ENCODE measurements around the gene GIPR.

GIPR gene

GRCh38 chr19:45641274-45642105 lies 26.5 kb upstream of the GIPR start:
- H3K4me3 ChIP-seq (ENCODE audit: low read depth, low read length), result peak overlapping the region; percentile 50
- no peak for TF ChIP-seq CTCF (IDR thresholded peaks at IDR 0.05; ENCODE audit: low read depth, low read length)

GRCh38 chr19:45643024-45643926 lies 24.7 kb upstream of the GIPR start:
- H3K4me3 ChIP-seq (ENCODE audit: low read depth, low read length), result no peak overlapping the region

DNA sequence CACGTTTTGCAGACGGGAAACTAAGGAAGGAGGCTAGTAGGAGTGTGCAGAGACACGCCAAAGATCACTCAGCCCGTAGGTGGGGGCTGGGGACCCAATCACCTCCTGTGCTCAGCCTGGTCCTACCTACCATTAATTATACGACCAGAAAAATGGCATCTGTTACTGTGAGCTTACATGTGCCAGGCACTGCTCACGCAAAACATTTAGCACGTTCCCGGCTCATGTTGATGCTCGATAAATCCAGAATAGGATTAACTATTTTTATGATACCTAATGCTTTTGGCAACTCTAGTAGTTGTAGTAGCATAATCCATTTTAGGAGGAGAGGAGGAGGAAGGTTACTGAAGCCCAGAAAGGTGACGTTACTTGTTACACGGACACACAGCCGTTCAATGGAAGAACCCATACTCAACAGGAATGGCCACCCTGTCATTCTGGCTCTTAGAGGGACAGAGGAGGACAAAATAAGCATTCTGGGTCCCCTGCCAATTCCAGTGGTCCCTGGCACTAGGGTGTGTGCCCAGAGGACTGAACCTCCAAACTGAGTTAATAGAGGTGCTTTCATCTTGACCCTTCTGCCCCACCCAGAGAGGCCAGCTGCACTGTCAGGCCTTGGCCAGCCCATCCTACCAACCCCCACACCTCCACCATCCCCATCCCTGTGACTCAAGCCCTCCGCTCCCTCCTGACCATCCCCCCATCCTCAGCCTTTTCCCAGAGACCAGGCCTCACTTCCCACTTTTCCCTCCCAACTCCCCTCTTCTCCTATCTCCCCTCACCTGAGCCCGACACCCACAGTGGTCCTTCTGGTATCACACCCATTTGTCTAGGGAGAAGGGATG lies 23.9 kb upstream of the GIPR start:
- H3K4me3 ChIP-seq (ENCODE audit: low read depth, low read length), result no peak overlapping the region
- no peak for TF ChIP-seq CTCF (IDR thresholded peaks at IDR 0.05; ENCODE audit: low read depth, low read length)

More at GRCh38 chr19:45643024-45643926, 24.7 kb upstream of the GIPR start:
- peak; percentile 99 for TF ChIP-seq CTCF (IDR thresholded peaks at IDR 0.05; ENCODE audit: low read depth, low read length)

DNA sequence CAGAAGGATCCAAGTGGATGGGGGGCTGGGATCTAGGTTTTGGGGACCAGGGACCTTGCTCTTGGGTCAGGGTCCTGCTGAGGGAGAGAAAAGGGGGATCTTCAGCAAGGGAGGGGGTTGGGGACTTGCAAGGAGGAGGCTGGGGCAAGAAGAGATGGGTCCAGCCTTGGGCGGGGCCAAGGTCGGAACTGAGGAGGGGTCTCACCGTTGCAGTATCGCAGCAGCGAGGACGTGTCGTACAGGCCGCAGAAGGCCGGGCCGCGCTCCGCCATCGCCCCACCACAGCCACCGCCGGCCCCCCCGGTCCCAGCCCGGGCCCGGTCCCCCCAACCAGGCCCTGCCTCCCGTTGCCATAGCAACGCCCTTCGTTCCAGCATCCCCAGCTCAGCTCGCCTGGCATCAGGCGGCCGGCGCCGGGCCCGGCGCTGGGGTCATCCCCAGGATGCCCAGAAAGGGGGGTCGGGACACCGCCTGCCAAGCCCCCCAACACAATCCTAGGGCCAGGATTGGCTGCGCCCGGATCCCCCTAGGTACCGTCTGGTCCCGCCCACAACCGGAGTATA lies 22.9 kb upstream of the GIPR start:
- peak overlapping the region; percentile 58 for H3K4me3 ChIP-seq (ENCODE audit: low read depth, low read length)
- no peak for TF ChIP-seq CTCF (IDR thresholded peaks at IDR 0.05; ENCODE audit: low read depth, low read length)

- peak overlapping the region; percentile 58 for H3K4me3 ChIP-seq (ENCODE audit: low read depth, low read length)
- TF ChIP-seq CTCF (IDR thresholded peaks at IDR 0.05; ENCODE audit: low read depth, low read length), result no peak
These were observed 22.2 kb upstream of the GIPR start for GRCh38 chr19:45645631-45646344.

DNA sequence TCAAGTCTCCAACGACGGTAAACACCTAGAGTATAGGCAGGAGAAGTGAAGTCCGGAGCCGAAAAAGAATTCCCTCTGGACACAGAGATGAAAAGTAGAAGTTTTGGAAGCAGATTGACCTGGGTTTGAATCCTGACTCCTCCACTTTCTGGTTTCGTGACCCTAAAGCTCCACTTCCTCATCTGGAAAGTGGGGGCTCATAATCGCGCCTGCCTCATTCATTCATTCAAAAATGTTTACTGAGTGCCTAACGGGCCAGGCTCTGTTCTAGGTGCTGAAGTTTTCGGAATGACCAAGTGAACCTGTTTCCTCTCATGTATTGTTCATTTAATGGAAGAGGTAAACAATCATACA lies 21.7 kb upstream of the GIPR start:
- peak overlapping the region; percentile 58 for H3K4me3 ChIP-seq (ENCODE audit: low read depth, low read length)
- no peak for TF ChIP-seq CTCF (IDR thresholded peaks at IDR 0.05; ENCODE audit: low read depth, low read length)

Measured in WI38 (cell line).